ENCODE results near the gene AKTIP. TPM values are rescaled to one million over a fixed set of nuclear protein-coding genes. Genes with fewer than 3 reads are reported as not detected.

The AKTIP gene
- total RNA-seq, 1 experiment from 2014 or later, result 26.2 TPM

DNA sequence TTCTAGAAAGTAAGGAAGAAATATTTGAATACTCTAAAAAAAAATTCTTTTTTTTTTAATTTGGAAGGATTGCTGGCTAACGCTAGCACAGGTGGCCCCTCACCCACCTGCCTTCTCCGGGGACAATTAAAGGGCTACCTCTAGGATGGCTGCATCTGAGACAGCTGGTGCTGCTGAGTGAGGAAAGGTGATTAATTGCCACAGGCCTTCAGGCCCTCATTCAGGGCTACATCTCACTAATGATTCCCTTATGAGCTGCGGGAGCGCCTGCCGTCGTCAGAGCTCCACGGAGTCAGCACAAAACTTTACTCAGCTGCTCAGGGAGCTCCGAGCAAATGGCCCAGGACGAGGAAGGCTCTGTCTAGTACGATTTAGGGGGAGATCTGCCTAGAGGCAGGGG is 27.0 kb upstream of the AKTIP start:
- Histone ChIP-seq H2BK15ac (ENCODE audit: low read depth, low read length) (no peak overlapping the region), H3K56ac (ENCODE audit: insufficient read length, low read depth, low read length) (no peak overlapping the region), H3K9me3 (ENCODE audit: control insufficient read depth, low read depth, low read length) (no peaks in the 10 kb centered on the region), H4K91ac (ENCODE audit: insufficient read length, low read depth, low read length) (no peak overlapping the region), H3T11ph (ENCODE audit: low read length) (no peak overlapping the region), H3K4me1 (ENCODE audit: insufficient read depth, low read length) (no peaks in the 10 kb centered on the region), H3K18ac (ENCODE audit: insufficient read length, low read depth, low read length) (no peak overlapping the region), H2BK12ac (ENCODE audit: insufficient read length, low read depth, low read length) (no peak overlapping the region), H3K27me3 (ENCODE audit: insufficient read depth, low read length) (no peaks in the 10 kb centered on the region), H3K23me2 (ENCODE audit: insufficient read length, low read depth, low read length, poor library complexity, severe bottlenecking) (no peaks in the 10 kb centered on the region), H2AFZ (ENCODE audit: low read length) (no peak overlapping the region), H3K14ac (ENCODE audit: insufficient read depth, low read length) (no peak overlapping the region), H2BK20ac (ENCODE audit: low read depth, low read length, poor library complexity, severe bottlenecking) (no peak overlapping the region), H3K4me2 (ENCODE audit: insufficient read depth, insufficient read length, low read length) (no peak overlapping the region), H3K9ac (ENCODE audit: extremely low read depth, insufficient read length, low read length) (no peak overlapping the region), H3K79me2 (ENCODE audit: insufficient read depth, low read length) (no peaks in the 10 kb centered on the region), H3K23ac (ENCODE audit: insufficient read length, low read depth, low read length) (no peak overlapping the region), H3K79me1 (ENCODE audit: insufficient read depth, low read depth, low read length, poor library complexity, severe bottlenecking) (no peaks in the 10 kb centered on the region), H3K27ac (ENCODE audit: insufficient read length, low read depth, low read length) (no peak overlapping the region), H4K20me1 (ENCODE audit: control insufficient read depth, insufficient read depth, insufficient read length) (no peaks in the 10 kb centered on the region), H2BK5ac (ENCODE audit: insufficient read length, low read length) (no peak overlapping the region), H4K8ac (replicated peaks; ENCODE audit: insufficient read length, low read depth, low read length) (no peak overlapping the region), H4K5ac (ENCODE audit: insufficient read length, low read depth, low read length) (no peak overlapping the region), H2AK5ac (ENCODE audit: insufficient read length, low read length) (no peak overlapping the region), H2BK120ac (ENCODE audit: low read depth, low read length, poor library complexity, severe bottlenecking) (no peak overlapping the region), H3K4ac (ENCODE audit: low read depth, low read length) (no peak overlapping the region)
- no peak overlapping the region for H3K4me3 Mint-ChIP-seq
- no CpG with 5 or more reads among the region's 10 CpGs for WGBS (ENCODE audit: extremely low coverage, insufficient read length, low lambda C conversion rate)
- H3K36me3 Mint-ChIP-seq (ENCODE audit: insufficient read depth in 1 of 3, low read depth in 3 of 3), result no peaks in the 10 kb centered on the region
- H3K27ac Mint-ChIP-seq, result no peak overlapping the region
- H3K4me1 Mint-ChIP-seq, result peaks cover 5 to 6% of the 10 kb centered on the region in 2 experiments
- no peaks in the 10 kb centered on the region for H3K9me3 Mint-ChIP-seq
- TF ChIP-seq, protein P1, sequence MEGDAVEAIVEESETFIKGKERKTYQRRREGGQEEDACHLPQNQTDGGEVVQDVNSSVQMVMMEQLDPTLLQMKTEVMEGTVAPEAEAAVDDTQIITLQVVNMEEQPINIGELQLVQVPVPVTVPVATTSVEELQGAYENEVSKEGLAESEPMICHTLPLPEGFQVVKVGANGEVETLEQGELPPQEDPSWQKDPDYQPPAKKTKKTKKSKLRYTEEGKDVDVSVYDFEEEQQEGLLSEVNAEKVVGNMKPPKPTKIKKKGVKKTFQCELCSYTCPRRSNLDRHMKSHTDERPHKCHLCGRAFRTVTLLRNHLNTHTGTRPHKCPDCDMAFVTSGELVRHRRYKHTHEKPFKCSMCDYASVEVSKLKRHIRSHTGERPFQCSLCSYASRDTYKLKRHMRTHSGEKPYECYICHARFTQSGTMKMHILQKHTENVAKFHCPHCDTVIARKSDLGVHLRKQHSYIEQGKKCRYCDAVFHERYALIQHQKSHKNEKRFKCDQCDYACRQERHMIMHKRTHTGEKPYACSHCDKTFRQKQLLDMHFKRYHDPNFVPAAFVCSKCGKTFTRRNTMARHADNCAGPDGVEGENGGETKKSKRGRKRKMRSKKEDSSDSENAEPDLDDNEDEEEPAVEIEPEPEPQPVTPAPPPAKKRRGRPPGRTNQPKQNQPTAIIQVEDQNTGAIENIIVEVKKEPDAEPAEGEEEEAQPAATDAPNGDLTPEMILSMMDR (conservative IDR thresholded peaks at IDR 0.05), result no peak
- H3K27me3 Mint-ChIP-seq (ENCODE audit: low read depth), result peaks cover 2% of the 10 kb centered on the region; the same call in 1 of the 2 replicates
- DNase-seq, result no peak

All from H9 (cell line).